ENCODE data around the gene ZNF200. TPM values are rescaled to one million over a fixed set of nuclear protein-coding genes. Genes with fewer than 3 reads are reported as not detected.

Gene ZNF200
- total and polyA plus RNA-seq, 2 of the 13 experiments (the other 11 are each of a cell fraction or from before 2014, with no cell fraction given) = 3.5 to 16.5 TPM

GRCh38 chr16:3234857-3235561 is at the start of gene ZNF200 (continued):
- TF ChIP-seq HOMEZ (CRISPR knock-in tag; IDR thresholded peaks at IDR 0.05; ENCODE audit: low read depth) = no peak
- TF ChIP-seq DPF2 (CRISPR knock-in tag; IDR thresholded peaks at IDR 0.05; ENCODE audit: borderline replicate concordance, low read depth) = no peak
- TF ChIP-seq ZNF282 (IDR thresholded peaks at IDR 0.05; ENCODE audit: partially characterized antibody) = no peak
- no peak for TF ChIP-seq ZNF484 (CRISPR knock-in tag; IDR thresholded peaks at IDR 0.05; ENCODE audit: borderline replicate concordance, low read depth)
- TF ChIP-seq MAFG (CRISPR knock-in tag; IDR thresholded peaks at IDR 0.05) = no peak
- TF ChIP-seq ZNF414 (CRISPR knock-in tag; IDR thresholded peaks at IDR 0.05) = peak; percentile 71; the same call in 1 of the 2 replicates
- peak; percentile 68; the same call in 1 of the 2 replicates for TF ChIP-seq KAT7 (CRISPR knock-in tag; IDR thresholded peaks at IDR 0.05; ENCODE audit: borderline replicate concordance)
- TF ChIP-seq ZNF501 (CRISPR knock-in tag; IDR thresholded peaks at IDR 0.05) = peak; percentile 74
- TF ChIP-seq FOXM1 (CRISPR knock-in tag; IDR thresholded peaks at IDR 0.05) = no peak
- TF ChIP-seq MATR3 (CRISPR knock-in tag; IDR thresholded peaks at IDR 0.05) = no peak
- TF ChIP-seq REST (IDR thresholded peaks at IDR 0.05; ENCODE audit: borderline replicate concordance in 1 of 2, low read depth in 1 of 2, low read length in 2 of 2) = peak in 1 of 2 experiments; percentile 15; a peak in 1 of 4 replicates
- TF ChIP-seq ATF7-NPFF (CRISPR knock-in tag; IDR thresholded peaks at IDR 0.05; ENCODE audit: low read depth) = peak; percentile 85
- TF ChIP-seq EZH2 (conservative IDR thresholded peaks at IDR 0.05; ENCODE audit: low read depth, low read length) = no peak
- TF ChIP-seq NR1H2 (CRISPR knock-in tag; IDR thresholded peaks at IDR 0.05; ENCODE audit: borderline replicate concordance, low read depth) = no peak
- no peak; the same call in 1 of the 2 replicates for TF ChIP-seq ZNF879 (CRISPR knock-in tag; IDR thresholded peaks at IDR 0.05)
- TF ChIP-seq PTBP1 (IDR thresholded peaks at IDR 0.05; ENCODE audit: low read depth, low read length, poor library complexity, severe bottlenecking) = no peak
- TF ChIP-seq GABPB1 (CRISPR knock-in tag; IDR thresholded peaks at IDR 0.05) = peak; percentile 97
- no peak for TF ChIP-seq ZBTB46 (CRISPR knock-in tag; IDR thresholded peaks at IDR 0.05; ENCODE audit: borderline replicate concordance)
- no peak for TF ChIP-seq ZNF780A (CRISPR knock-in tag; IDR thresholded peaks at IDR 0.05)
- TF ChIP-seq DNMT1 (CRISPR knock-in tag; IDR thresholded peaks at IDR 0.05) = no peak
- TF ChIP-seq HOXA5 (CRISPR knock-in tag; IDR thresholded peaks at IDR 0.05) = peak; percentile 83
- no peak for TF ChIP-seq MTF2 (CRISPR knock-in tag; IDR thresholded peaks at IDR 0.05; ENCODE audit: borderline replicate concordance)
- TF ChIP-seq RFXAP (CRISPR knock-in tag; IDR thresholded peaks at IDR 0.05; ENCODE audit: borderline replicate concordance) = peak; percentile 77; the same call in 1 of the 2 replicates

Measured in HepG2 (cell line).